ENCODE measurements around the gene GPR150.

DNA sequence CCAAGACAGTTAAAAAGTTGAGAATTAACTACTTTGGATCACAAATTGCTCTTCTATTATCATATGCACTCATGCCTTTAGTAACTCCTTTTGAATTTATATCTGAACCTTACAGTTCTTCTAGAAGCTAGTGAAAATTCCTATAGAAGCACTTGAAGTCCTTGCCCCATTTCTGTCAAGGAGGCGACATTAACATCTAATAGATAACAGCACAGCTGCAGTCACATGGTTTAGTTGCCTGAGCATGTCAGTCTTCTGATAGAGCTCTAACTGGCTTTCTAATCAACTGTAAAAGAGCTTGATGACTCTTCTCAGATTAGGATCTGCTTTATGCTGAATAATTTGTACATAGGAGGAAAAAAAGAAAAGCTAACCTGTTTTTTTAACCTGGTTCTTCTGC is 35.7 kb downstream of the GPR150 start:
- TF ChIP-seq, protein P1, sequence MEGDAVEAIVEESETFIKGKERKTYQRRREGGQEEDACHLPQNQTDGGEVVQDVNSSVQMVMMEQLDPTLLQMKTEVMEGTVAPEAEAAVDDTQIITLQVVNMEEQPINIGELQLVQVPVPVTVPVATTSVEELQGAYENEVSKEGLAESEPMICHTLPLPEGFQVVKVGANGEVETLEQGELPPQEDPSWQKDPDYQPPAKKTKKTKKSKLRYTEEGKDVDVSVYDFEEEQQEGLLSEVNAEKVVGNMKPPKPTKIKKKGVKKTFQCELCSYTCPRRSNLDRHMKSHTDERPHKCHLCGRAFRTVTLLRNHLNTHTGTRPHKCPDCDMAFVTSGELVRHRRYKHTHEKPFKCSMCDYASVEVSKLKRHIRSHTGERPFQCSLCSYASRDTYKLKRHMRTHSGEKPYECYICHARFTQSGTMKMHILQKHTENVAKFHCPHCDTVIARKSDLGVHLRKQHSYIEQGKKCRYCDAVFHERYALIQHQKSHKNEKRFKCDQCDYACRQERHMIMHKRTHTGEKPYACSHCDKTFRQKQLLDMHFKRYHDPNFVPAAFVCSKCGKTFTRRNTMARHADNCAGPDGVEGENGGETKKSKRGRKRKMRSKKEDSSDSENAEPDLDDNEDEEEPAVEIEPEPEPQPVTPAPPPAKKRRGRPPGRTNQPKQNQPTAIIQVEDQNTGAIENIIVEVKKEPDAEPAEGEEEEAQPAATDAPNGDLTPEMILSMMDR (conservative IDR thresholded peaks at IDR 0.05 in 1 of 2, IDR thresholded peaks at IDR 0.05 in 1 of 2; ENCODE audit: extremely low read depth in 1 of 2, insufficient read depth in 1 of 2, low read depth in 1 of 2, low read length in 2 of 2), result no peak
- TF ChIP-seq EZH2 (IDR thresholded peaks at IDR 0.05; ENCODE audit: borderline replicate concordance, low read length), result no peak
